Prostate gland (tissue), 2 donors: ENCODE data around the gene HLA-B. TPM values are rescaled to one million over a fixed set of nuclear protein-coding genes. Genes with fewer than 3 reads are reported as not detected.
"Not testable (repeated sequence)": the region's sequence is repeated elsewhere in the genome, so short reads cannot be mapped to it uniquely, and the experiment has no call there.

Source experiments
- DNase-seq: peaks from one replicate; pipeline ENCODE4 v3.0.0-alpha.2; 2019; ENCODE audit warnings: low spot score
- H3K27ac ChIP-seq, 2 donors: fragments of 200-600 bp; sonication (generic); 2 replicates each; pipeline ENCODE4 v1.5.1; 2017 to 2019
- H3K27me3 ChIP-seq: fragments of 200-600 bp; sonication (generic); replicated peaks from 2 replicates; pipeline ENCODE4 v1.5.1; 2019; ENCODE audit not compliant: insufficient read depth
- H3K36me3 ChIP-seq, 2 donors: fragments of 200-600 bp; sonication (generic); 1 replicate in 1 of 2; 2 replicates in 1 of 2; pipeline versions ENCODE4 v1.5.1 to v1.8.1; 2017 to 2019
- H3K4me1 ChIP-seq: fragments of 200-600 bp; sonication (generic); replicated peaks from 2 replicates; pipeline ENCODE4 v1.5.1; 2019
- H3K4me3 ChIP-seq, 2 donors: fragments of 200-600 bp; sonication (generic); 2 replicates each; pipeline ENCODE4 v1.5.1; 2017 to 2019
- H3K9me3 ChIP-seq: fragments of 200-600 bp; sonication (generic); 2 replicates; pipeline ENCODE4 v1.5.1; 2017
- POLR2A ChIP-seq: fragments of 450-650 bp; IDR thresholded peaks from one replicate; pipeline ENCODE4 v1.6.1; 2016; ENCODE audit warnings: antibody characterized with exemption, mild to moderate bottlenecking
- POLR2AphosphoS5 ChIP-seq: sonication (generic); formaldehyde crosslinking; IDR thresholded peaks from one replicate; pipeline ENCODE4 v1.6.1; 2017; ENCODE audit warnings: antibody characterized with exemption
- WGBS: methylation state at CpG from one replicate; pipeline ENCODE4 v1.1.5; 2018; 5-methylcytosine and 5-hydroxymethylcytosine counted together
- intact Hi-C: fragments of 100-400 bp; cut with DNase I; formaldehyde crosslinking; loops from one replicate; pipeline ENCODE4 v1.14.2; 2022
- total RNA-seq, 2 donors: library from RNA; depleted of rRNA; stranded (reverse); fragments of >200 nt; gene quantifications; one replicate each; pipeline ENCODE4 v1.1.0, GENCODE V29; 2016
- TF ChIP-seq, protein P1 (sequence below), 4 experiments: fragments of 200-600 bp in 2 of 4; fragments of 450-650 bp in 2 of 4; sonication (generic) in 2 of 4; IDR thresholded peaks; 1 replicate in 3 of 4; 2 replicates in 1 of 4; pipeline ENCODE4 v1.5.1; 2016 to 2019; ENCODE audit warnings: antibody characterized with exemption in 4 of 4, mild to moderate bottlenecking in 2 of 4, moderate library complexity in 2 of 4

The HLA-B gene
- total RNA-seq, 2 donors from 2014 or later = 846 to 899 TPM

DNA sequence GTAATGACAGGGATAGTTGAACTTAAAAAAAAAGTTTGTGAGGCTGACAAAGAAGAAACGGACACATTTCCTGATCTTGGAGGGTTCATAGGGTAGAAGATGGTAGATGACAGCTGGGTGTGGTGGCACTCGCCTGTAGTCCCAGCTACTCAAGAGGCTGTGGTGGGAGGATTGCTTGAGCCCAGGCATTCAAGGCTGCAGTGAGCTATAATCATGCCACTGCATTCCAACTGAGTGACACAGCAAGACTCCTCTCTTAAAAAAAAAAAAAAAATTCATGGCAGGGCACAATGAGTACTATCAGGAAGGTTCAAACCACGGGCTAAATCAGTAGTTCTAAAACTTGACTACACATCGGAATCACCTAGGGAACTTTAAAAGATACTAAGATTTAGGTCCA, 44.4 kb upstream of the HLA-B start:
- H3K4me1 ChIP-seq = peaks cover 6% of the 10 kb centered on the region
- peak; percentile 36 for DNase-seq
- H3K4me3 ChIP-seq = peak overlapping the region; percentile 71 to 78
- no peaks in the 10 kb centered on the region for H3K9me3 ChIP-seq
- no peaks in the 10 kb centered on the region for H3K27me3 ChIP-seq
- no peaks in the 10 kb centered on the region for H3K36me3 ChIP-seq
- H3K27ac ChIP-seq = peak overlapping the region; percentile 98 to 99
- intact Hi-C loops = no loop called here
- peak; percentile 49 for TF ChIP-seq POLR2A
- peak; percentile 30 for TF ChIP-seq POLR2AphosphoS5
- TF ChIP-seq, protein P1, sequence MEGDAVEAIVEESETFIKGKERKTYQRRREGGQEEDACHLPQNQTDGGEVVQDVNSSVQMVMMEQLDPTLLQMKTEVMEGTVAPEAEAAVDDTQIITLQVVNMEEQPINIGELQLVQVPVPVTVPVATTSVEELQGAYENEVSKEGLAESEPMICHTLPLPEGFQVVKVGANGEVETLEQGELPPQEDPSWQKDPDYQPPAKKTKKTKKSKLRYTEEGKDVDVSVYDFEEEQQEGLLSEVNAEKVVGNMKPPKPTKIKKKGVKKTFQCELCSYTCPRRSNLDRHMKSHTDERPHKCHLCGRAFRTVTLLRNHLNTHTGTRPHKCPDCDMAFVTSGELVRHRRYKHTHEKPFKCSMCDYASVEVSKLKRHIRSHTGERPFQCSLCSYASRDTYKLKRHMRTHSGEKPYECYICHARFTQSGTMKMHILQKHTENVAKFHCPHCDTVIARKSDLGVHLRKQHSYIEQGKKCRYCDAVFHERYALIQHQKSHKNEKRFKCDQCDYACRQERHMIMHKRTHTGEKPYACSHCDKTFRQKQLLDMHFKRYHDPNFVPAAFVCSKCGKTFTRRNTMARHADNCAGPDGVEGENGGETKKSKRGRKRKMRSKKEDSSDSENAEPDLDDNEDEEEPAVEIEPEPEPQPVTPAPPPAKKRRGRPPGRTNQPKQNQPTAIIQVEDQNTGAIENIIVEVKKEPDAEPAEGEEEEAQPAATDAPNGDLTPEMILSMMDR (IDR thresholded peaks at IDR 0.05) = no peak
- WGBS = 35% methylated on average over 4 of the region's 4 CpGs

DNA sequence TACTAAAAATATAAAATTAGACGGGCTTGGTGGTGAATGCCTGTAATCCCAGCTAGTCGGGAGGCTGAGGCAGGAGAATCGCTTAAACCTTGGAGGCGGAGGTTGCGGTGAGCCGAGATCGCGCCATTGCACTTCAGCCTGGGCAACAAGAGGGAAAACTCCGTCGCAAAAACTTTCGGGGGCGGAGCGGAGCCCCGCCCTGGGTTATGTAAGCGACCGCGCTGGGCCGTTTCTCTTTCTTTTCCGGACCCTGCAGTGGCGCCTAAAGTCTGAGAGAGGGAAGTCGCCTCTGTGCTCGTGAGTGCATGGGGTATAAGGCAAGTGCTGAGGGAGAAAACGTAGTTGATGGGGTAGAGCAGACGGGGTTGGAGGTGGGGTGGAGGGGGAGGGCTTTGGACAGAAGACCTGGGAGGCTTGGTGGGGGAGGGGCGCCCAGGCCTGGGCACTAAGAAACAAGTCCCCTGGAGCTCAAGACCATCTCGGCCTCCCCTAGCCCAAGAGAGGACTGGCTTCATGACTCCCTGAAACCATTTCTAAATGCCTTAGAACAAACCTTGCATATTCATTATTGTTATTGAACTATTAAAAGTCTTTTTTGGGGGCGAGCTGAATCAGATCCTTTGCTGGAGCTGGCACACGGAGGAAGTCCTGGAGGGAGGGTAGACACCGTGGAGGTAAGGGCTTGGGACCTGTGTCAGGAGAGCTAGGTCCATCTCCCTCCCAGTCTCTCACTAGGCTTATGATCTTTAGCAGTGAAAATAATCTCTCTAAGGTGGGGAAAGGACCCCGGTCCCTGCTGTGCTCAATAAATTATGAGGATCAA, 43.7 kb upstream of the HLA-B start:
- H3K27ac ChIP-seq = peak overlapping the region; percentile 98 to 99
- no peaks in the 10 kb centered on the region for H3K9me3 ChIP-seq
- H3K27me3 ChIP-seq = no peaks in the 10 kb centered on the region
- peak overlapping the region; percentile 71 to 78 for H3K4me3 ChIP-seq
- TF ChIP-seq POLR2AphosphoS5 = no peak
- TF ChIP-seq POLR2A = peak; percentile 59
- TF ChIP-seq, protein P1 (IDR thresholded peaks at IDR 0.05) = no peak
- 2% methylated on average over 30 of the region's 30 CpGs for WGBS
- DNase-seq = peak; percentile 67
- intact Hi-C loops = no loop called here
- H3K36me3 ChIP-seq = no peaks in the 10 kb centered on the region
- peaks cover 6% of the 10 kb centered on the region for H3K4me1 ChIP-seq

DNA sequence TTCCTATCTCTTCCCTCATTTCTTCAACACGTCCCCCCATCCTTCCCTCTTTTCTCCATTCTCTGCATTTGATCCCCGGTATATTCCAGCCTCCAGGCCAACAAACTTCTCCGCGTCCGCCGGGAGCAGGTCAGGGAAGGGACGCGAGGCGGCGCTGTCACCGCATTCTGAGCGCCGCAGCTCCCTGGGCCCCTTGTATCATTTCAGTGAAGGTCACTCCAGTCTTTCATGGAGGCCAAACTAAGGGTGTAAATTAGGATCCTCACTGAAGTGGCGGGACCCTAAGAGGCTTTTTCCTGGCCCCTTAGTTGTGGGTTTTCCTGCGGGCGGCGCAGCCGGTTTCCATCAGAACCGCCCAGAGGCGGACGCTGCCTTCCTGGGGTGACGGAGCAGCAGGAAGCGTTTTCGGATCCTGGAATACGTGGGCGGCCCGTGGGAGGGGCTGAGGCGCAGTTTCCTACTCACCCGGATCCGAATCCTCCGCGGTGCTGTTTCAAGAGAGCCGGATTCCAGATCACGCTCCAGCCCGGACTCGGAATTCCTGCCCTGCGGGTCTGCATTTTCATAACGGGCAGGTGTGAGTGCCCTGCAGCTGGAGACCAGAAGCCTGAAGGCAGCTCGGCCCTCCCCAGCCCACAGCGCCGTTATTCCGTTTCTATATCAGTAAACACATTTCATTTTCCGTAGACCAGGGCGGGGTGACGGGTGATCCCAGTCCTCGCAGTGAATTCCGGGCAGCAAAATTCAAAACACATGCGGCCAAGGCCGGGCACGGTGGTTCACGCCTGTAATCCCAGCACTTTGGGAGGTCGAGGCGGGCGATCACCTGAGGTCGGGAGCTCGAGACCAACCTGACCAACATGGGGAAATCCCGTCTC, 42.8 kb upstream of the HLA-B start:
- intact Hi-C loops = no loop called here
- TF ChIP-seq POLR2A = peak; percentile 51
- TF ChIP-seq POLR2AphosphoS5 = peak; percentile 76
- TF ChIP-seq, protein P1 (IDR thresholded peaks at IDR 0.05) = peak; percentile 58 to 94 (median 85)
- Histone ChIP-seq H3K27me3 (no peaks in the 10 kb centered on the region), H3K9me3 (no peaks in the 10 kb centered on the region), H3K27ac (peak overlapping the region; percentile 98 to 99), H3K4me3 (peak overlapping the region; percentile 71 to 78), H3K4me1 (peaks cover 6% of the 10 kb centered on the region), H3K36me3 (no peaks in the 10 kb centered on the region)
- under 1% methylated on average over 57 of the region's 57 CpGs for WGBS
- DNase-seq = peak; percentile 93

DNA sequence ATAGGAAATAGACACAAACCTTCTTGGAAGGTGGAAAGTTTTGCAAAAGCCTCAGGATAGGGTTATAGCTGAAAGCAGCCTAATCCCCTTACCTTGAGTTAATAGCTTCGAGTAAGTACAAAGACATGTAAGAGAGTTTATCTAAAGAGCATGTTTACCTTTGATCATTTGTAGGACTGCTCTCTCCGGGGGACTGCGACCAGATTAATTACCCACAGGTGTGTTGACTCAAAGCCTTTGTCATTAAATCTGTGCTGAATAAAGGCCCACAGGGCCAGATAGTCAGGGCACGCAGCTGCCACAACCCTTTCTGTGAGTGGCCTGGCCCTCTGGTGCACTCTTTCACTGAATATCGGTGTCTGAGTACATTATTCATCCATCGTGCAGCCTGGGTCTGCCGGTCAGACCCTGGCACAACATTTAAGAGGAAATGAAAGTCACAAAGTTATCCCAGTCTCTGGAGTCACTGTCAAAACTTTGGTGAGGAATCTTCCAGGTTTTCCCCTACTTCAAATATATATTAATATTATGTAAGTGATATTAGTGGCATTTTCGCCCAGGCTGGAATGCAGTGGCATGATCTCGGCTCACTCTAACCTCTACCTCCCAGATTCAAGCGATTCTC, 41.0 kb upstream of the HLA-B start:
- no peak overlapping the region for H3K4me3 ChIP-seq
- intact Hi-C loops = loop anchor here (1.0 kb wide), 1 partner anchor 43 kb away; no protein-coding TSS in a partner anchor
- H3K27ac ChIP-seq = peak overlapping the region in 1 of 2 donors; percentile 5
- no peak for DNase-seq
- TF ChIP-seq, protein P1 (IDR thresholded peaks at IDR 0.05) = no peak
- TF ChIP-seq POLR2AphosphoS5 (no peak), POLR2A (no peak)
- no peaks in the 10 kb centered on the region for H3K27me3 ChIP-seq
- 60% methylated on average over 10 of the region's 10 CpGs for WGBS
- H3K4me1 ChIP-seq = no peaks in the 10 kb centered on the region
- H3K9me3 ChIP-seq = no peaks in the 10 kb centered on the region
- H3K36me3 ChIP-seq = no peaks in the 10 kb centered on the region

DNA sequence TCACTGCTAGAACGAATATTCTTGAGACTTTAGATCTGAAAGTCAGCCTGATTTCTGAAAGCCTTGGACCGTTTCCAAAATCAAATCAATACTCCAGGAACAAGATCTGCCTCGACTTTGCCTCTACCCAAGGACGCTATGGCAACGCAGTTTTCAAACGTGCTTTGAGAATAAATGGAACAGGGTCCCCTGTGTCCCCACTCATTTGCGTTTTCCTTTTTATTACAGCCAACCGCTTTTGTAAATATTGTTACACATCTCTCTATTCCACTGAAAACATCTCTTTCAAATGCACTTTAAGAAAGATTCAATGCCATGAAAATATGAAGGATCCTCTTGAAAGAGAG, 40.1 kb upstream of the HLA-B start:
- H3K27me3 ChIP-seq, DNase-seq, H3K4me3 ChIP-seq, H3K36me3 ChIP-seq, H3K9me3 ChIP-seq, H3K4me1 ChIP-seq: not testable (repeated sequence)
- intact Hi-C loops = loop anchor here (1.0 kb wide), 1 partner anchor 44 kb away; no protein-coding TSS in a partner anchor
- WGBS = 17% methylated on average over 8 of the region's 8 CpGs
- H3K27ac ChIP-seq = peak overlapping the region in 1 of 2 donors; percentile 5
